HAP-1 (cell line): ENCODE results near the gene CFDP1.

ENCODE experiments used
- DNase-seq, 2 experiments: peaks; one replicate each; pipeline ENCODE4 v3.0.0-alpha.2; 2016 to 2020; ENCODE audit warnings: low spot score in 2 of 2
- H3K27me3 ChIP-seq: fragments of 250-450 bp; sonication (Bioruptor Pico); 2 replicates; pipeline ENCODE4 v1.5.1; 2020; ENCODE audit warnings: low read depth, mild to moderate bottlenecking, moderate library complexity
- H3K36me3 ChIP-seq: fragments of 250-450 bp; sonication (Bioruptor Pico); replicated peaks from 2 replicates; pipeline ENCODE4 v1.5.1; 2020; ENCODE audit warnings: mild to moderate bottlenecking
- H3K4me1 ChIP-seq: fragments of 250-450 bp; sonication (Bioruptor Pico); 2 replicates; pipeline ENCODE4 v1.5.1; 2020; ENCODE audit warnings: mild to moderate bottlenecking
- H3K4me3 ChIP-seq: fragments of 250-450 bp; sonication (Bioruptor Pico); 2 replicates; pipeline ENCODE4 v1.5.1; 2020; ENCODE audit warnings: mild to moderate bottlenecking, moderate library complexity
- H3K9me3 ChIP-seq: fragments of 250-450 bp; sonication (Bioruptor Pico); 2 replicates; pipeline ENCODE4 v1.5.1; 2020; ENCODE audit warnings: mild to moderate bottlenecking, moderate library complexity
- in situ Hi-C: fragments of 300-500 bp; cut with MboI; formaldehyde crosslinking; loops from 3 replicates; pipeline ENCODE4 v1.14.3; 2020; ENCODE audit warnings: low sequenced_read_pairs, inconsistent platforms, mixed read lengths

The CFDP1 gene

DNA sequence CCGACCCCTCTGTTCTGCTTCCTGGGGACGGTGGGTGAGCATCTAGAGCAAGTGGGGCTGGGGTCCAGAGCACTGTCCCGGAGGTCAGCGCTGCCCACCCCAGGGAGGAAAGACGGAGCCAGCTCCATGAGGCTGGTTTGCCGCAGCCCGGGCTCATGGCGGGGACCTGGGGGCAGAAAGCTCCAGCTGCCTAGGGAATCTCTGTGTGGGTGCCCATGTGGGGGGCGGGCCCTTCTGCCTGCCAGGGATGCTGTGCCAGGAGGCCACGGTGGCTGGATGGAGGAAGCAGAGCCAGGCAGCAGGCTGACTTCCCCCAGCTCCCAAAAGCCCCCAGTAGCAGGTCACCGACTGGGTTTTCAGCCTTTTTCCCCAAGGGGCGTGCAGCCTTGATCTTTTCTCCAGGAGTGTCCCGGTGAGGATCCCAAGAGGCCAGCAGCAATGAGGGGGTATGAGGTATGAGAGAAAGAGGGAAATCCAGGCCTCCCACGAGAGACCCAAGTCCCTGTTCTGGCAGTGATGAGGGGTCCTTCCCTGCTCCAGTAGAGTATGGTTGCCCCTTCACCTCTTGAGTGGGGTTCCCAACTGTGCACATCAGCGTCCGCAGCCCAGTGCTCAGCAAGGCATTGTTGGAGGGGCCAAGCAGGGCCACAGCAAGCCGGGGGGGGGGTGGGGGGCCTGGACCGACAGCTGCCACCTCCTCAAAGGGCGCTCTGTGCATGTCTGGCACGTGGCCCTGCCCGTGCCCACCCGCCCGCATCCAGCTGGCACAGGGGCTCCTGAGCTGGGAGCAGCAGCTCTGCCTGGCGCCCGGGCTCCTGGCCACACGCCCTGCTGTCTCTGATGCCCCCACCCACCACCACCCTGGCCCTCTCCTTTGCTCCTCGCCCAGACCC, 166.3 kb downstream of the CFDP1 start:
- no peak for DNase-seq
- Histone ChIP-seq H3K36me3 (0 out of 2 replicates have a peak, but pooled peaks cover 4% of the 10 kb centered on the region), H3K4me3 (0 out of 2 replicates have a peak overlapping the region, but pooled peaks have one; percentile 86), H3K27me3 (no peaks in the 10 kb centered on the region), H3K4me1 (peaks cover 12% of the 10 kb centered on the region), H3K9me3 (no peaks in the 10 kb centered on the region)
- in situ Hi-C loops = no loop called here

DNA sequence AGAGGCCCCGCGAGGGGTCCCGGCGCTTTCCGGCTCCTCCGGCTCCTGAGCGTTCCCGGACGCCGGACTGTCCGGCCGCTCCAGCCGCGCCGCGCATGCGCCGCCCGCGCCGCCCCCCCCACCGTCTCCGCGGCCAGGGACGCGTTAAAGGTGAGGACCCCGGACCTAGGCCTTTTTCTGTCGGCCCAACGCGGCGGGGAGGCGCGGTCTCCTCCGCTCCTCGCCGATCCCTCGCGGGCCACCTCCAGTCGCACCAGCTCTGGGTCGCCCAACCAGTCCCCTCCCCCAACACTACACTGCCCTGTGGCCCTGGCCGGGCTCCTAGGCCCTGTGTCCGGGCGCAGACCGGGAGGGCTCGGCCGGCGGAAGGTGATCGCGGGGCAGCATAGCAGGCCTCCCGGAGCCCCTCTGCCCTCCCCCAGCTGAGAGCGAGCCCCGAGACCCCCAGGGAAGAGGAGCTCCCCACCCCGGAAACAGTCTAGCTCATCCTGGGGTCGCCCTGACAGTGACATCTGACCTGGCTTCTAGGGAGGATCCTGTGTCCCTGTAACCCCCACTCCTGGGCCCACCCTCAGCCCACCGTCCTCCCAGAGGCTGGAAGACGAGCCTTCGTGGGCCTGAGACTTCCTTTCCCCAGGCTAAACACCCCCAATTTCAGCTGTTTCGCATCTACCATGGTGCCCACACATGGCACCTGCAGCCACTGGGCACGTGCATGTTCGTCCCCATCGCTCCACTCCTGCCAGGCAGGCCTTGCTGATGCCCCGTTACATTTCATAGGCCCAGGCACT, 167.2 kb downstream of the CFDP1 start:
- peaks cover 20% of the 10 kb centered on the region for H3K4me1 ChIP-seq
- in situ Hi-C loops = no loop called here

DNA sequence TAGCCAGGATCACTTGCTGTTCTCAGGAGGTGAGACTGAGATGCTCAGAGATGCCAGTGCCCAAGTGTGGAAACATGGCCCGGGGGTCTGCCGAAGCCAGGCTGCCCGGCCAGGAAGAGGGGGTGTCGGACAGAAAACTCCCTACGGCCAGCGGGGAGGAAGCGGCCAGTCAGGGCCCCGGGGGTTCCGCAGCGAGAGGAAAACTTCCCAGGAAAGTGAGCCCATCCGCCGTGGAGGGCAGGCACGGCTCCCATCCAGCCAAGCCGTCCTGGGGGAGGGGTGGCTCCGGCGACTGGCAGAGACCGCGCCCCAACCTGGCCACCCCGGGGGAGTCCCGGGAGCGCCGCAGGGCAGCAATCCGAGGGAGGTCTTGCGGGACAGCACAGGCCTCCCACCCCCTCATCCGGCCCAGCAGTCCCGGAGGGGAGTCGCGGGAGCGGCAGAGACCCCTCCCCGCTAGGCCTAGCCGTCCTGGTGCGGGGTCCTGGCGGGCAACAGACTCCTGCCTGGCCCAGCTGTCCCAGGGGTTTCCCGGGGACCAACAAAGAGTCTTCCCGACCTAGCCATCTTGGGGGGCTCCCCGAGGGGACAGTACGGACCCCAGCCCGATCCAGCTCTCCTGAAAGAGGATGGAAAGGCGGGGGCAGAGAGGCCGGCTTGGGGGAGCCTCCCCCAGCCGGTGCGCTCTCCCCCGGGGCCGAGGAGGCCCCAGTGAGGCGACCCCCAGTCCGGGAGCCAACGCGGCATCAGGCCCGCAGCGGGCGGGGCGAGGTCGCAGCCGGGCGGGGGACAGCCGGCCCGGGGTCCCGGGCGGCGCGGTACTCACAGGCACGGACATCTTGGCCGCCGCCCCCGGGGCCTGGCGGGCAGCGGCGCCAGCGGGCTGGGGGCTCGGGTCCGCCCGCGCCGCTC, 168.0 kb downstream of the CFDP1 start:
- Histone ChIP-seq H3K27me3 (no peaks in the 10 kb centered on the region), H3K4me1 (peaks cover 27% of the 10 kb centered on the region), H3K4me3 (peak overlapping the region; percentile 86), H3K9me3 (no peaks in the 10 kb centered on the region), H3K36me3 (0 out of 2 replicates have a peak, but pooled peaks cover 4% of the 10 kb centered on the region)
- DNase-seq = peak in 1 of 2 experiments; percentile 59
- in situ Hi-C loops = no loop called here

More for the DNA sequence above, 167.2 kb downstream of the CFDP1 start:
- Histone ChIP-seq H3K27me3 (no peaks in the 10 kb centered on the region), H3K36me3 (0 out of 2 replicates have a peak, but pooled peaks cover 4% of the 10 kb centered on the region), H3K4me3 (peak overlapping the region; percentile 86), H3K9me3 (no peaks in the 10 kb centered on the region)
- peak; percentile 70 to 90 for DNase-seq

DNA sequence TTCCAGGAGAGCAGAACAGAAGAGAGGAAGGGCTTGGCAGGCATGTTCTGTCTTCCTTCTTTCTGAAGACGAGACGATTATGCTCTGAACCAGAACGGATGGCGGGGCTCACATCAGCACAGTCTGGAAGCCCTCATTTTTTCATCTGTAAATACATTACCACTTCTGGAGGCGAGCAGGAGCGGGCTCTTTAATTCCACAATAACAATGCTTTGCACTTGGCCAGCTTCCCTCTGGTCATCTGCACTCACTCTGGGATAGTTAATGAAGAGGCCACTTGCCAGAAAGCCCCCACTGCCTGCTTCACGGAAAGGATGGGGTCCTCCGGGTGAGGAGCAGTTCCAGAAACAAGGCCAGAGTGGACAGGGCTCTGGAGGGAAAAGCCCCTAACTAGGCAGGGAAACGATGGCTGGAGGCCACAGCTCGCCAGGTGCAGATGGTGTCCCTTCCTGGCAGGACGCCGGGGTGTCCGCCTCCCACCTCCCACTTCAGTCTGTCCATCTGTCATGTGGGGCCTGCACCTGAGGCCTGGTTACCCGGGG, 168.8 kb downstream of the CFDP1 start:
- no peaks in the 10 kb centered on the region for H3K27me3 ChIP-seq
- H3K4me1 ChIP-seq = peaks cover 30% of the 10 kb centered on the region
- no peaks in the 10 kb centered on the region for H3K9me3 ChIP-seq
- DNase-seq = no peak
- in situ Hi-C loops = no loop called here
- H3K36me3 ChIP-seq = 0 out of 2 replicates have a peak, but pooled peaks cover 4% of the 10 kb centered on the region
- peak overlapping the region; percentile 86 for H3K4me3 ChIP-seq

DNA sequence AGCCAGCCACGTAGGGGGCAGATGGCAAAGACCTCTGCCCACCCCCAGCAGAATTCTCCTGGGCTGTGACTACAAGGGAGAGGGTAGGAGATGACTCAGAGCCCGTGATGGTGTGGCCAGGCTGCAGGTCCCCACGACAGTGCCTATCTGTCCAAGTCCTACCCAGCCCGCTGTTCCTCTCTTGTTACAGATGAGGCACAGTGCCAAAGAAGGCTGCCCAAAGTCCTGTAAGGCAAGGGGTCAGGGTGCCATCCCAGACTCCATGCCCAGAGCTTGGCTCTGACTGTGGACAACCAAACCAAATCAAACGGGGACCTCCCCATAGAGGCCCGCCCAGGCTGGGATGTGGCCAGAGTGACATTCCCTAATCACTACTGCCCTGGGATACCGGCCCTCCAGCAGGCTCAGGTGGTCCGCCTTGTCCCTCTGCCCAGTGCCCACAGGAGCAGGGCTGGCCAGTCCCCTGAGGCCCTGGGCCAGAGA, 169.3 kb downstream of the CFDP1 start:
- no peak for DNase-seq
- Histone ChIP-seq H3K4me3 (peak overlapping the region; percentile 86), H3K27me3 (no peaks in the 10 kb centered on the region), H3K4me1 (peaks cover 30% of the 10 kb centered on the region), H3K36me3 (0 out of 2 replicates have a peak, but pooled peaks cover 4% of the 10 kb centered on the region), H3K9me3 (no peaks in the 10 kb centered on the region)
- in situ Hi-C loops = no loop called here

DNA sequence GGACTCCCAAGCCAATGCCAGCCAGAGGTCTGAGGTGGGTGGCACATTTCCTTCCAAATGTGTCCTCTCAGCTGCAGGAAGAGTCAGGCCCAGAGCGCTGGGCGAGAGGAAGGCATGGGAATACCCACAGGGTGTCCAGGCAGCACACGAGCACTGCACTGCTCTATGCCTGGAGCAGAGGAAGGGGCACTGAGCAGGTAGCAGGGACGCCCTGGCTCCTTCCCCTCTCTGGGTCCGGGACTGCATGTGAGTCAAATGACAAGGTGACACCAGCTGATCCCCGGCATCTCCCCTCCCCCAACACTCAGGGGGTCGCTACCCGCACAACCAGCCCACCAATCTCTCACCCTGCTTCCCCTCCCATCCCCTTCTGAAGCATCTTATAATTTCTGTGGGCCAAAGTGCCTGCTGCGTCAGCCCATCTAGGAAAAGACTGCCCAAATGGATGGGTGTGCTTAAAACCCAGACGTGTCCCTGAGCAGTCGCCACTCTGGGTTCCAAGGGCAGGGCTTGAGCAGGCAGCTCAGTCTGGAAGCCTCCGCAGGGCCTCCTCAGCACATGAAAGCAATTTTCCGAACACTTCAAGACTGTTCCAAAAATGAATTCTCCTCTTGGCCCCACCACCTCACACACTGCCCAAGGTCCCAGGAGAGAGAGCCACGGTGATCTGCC, 169.9 kb downstream of the CFDP1 start:
- Histone ChIP-seq H3K9me3 (no peaks in the 10 kb centered on the region), H3K27me3 (no peaks in the 10 kb centered on the region), H3K4me1 (peaks cover 30% of the 10 kb centered on the region), H3K36me3 (0 out of 2 replicates have a peak, but pooled peaks cover 4% of the 10 kb centered on the region), H3K4me3 (no peak overlapping the region)
- in situ Hi-C loops = no loop called here
- no peak for DNase-seq

- Histone ChIP-seq H3K4me3 (no peak overlapping the region), H3K36me3 (0 out of 2 replicates have a peak, but pooled peaks cover 4% of the 10 kb centered on the region), H3K27me3 (no peaks in the 10 kb centered on the region), H3K9me3 (no peaks in the 10 kb centered on the region), H3K4me1 (peaks cover 30% of the 10 kb centered on the region)
- no peak for DNase-seq
- in situ Hi-C loops = no loop called here
Observed at GRCh38 chr16:75262800-75263127, 170.5 kb downstream of the CFDP1 start.

GRCh38 chr16:75262104-75262799, 171.1 kb downstream of the CFDP1 start:
- no peak for DNase-seq
- 0 out of 2 replicates have a peak, but pooled peaks cover 4% of the 10 kb centered on the region for H3K36me3 ChIP-seq
- in situ Hi-C loops = no loop called here
- no peaks in the 10 kb centered on the region for H3K27me3 ChIP-seq
- H3K4me1 ChIP-seq = peaks cover 30% of the 10 kb centered on the region
- H3K4me3 ChIP-seq = no peak overlapping the region
- H3K9me3 ChIP-seq = no peaks in the 10 kb centered on the region

DNA sequence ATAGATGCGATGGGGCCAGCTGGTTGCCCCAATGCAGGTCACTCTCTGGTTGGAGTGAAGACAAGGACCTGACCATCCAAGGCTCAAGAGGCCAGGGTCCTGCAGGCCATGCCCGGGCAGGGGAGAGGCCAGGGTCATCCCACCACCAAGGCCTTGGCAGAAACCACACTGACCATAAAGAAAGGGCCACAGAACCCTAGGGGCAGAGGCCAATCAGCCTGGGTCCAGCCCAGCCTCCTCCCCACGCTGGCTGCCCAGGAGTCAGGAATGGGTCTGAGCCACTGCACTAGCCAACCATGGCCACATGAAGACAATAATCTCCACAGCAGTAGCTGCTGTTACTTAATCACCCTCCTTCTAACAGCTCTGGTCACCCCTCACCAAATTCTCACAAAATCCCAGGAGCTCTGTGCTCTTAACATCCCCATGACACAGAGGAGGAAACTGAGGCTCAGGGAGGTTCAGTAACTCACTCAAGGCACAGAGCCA, 171.7 kb downstream of the CFDP1 start:
- in situ Hi-C loops = no loop called here
- DNase-seq = no peak
- Histone ChIP-seq H3K27me3 (no peaks in the 10 kb centered on the region), H3K4me3 (no peak overlapping the region), H3K36me3 (0 out of 2 replicates have a peak, but pooled peaks cover 4% of the 10 kb centered on the region), H3K9me3 (no peaks in the 10 kb centered on the region), H3K4me1 (peaks cover 30% of the 10 kb centered on the region)

GRCh38 chr16:75260851-75261589, 172.3 kb downstream of the CFDP1 start:
- DNase-seq = peak; percentile 59 to 78
- H3K4me3 ChIP-seq = no peak overlapping the region
- in situ Hi-C loops = no loop called here
- peaks cover 25% of the 10 kb centered on the region for H3K4me1 ChIP-seq
- H3K36me3 ChIP-seq = 0 out of 2 replicates have a peak, but pooled peaks cover 4% of the 10 kb centered on the region
- no peaks in the 10 kb centered on the region for H3K27me3 ChIP-seq
- no peaks in the 10 kb centered on the region for H3K9me3 ChIP-seq

DNA sequence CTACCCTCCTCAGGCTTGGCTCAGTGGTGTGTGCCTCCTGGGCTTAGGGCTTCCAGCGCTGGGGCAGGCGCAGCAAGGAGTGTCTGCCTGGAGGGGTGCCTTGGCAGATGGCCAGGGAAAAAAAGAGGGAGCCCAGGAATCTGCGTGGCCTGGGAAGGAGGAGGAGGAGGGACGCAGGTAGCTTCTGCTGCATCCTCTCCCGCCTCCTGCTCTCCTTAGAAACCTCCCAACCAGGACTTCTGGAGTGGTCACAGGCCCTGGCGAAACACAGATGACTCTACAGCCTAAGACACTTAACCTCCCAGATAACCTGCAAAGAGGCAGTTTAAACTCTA, 174.5 kb downstream of the CFDP1 start:
- Histone ChIP-seq H3K9me3 (no peaks in the 10 kb centered on the region), H3K4me3 (no peak overlapping the region), H3K36me3 (no peaks in the 10 kb centered on the region), H3K4me1 (peaks cover 18% of the 10 kb centered on the region), H3K27me3 (no peaks in the 10 kb centered on the region)
- DNase-seq = no peak
- in situ Hi-C loops = no loop called here
